Measurements from ENCODE around the gene SLC26A6.

SLC26A6 gene

GRCh38 chr3:48635222-48636021 is at the start of gene SLC26A6:
Gene SLC26A6 (minus strand): TSS chr3:48635461. CDS start chr3:48635393, 68 bp downstream.
- FAIRE-seq: peak; percentile 98

GRCh38 chr3:48684480-48685143 is 49.4 kb upstream of the SLC26A6 start:
- no peak for FAIRE-seq

GRCh38 chr3:48684054-48684349 is 48.7 kb upstream of the SLC26A6 start:
- no peak for FAIRE-seq

- no peak for FAIRE-seq
These were observed 47.5 kb upstream of the SLC26A6 start for GRCh38 chr3:48682786-48683185.

- FAIRE-seq: no peak
These were observed 46.8 kb upstream of the SLC26A6 start for GRCh38 chr3:48681974-48682610.

GRCh38 chr3:48681541-48681880 is 46.2 kb upstream of the SLC26A6 start:
- FAIRE-seq: no peak

- FAIRE-seq: no peak
These were observed 45.7 kb upstream of the SLC26A6 start for GRCh38 chr3:48680811-48681540.

- FAIRE-seq: no peak
These were observed 44.4 kb upstream of the SLC26A6 start for GRCh38 chr3:48679411-48680391.

- FAIRE-seq: no peak
These were observed 43.5 kb upstream of the SLC26A6 start for GRCh38 chr3:48678566-48679380.

GRCh38 chr3:48678056-48678455 is 42.8 kb upstream of the SLC26A6 start:
- no peak for FAIRE-seq

GRCh38 chr3:48674505-48674904 is 39.2 kb upstream of the SLC26A6 start:
- no peak for FAIRE-seq

GRCh38 chr3:48672522-48672921 is 37.3 kb upstream of the SLC26A6 start:
- FAIRE-seq: no peak

- FAIRE-seq: no peak
These were observed 29.7 kb upstream of the SLC26A6 start for GRCh38 chr3:48664929-48665328.

GRCh38 chr3:48664313-48664644 is 29.0 kb upstream of the SLC26A6 start:
- FAIRE-seq: no peak

- FAIRE-seq: peak; percentile 96
These were observed 28.4 kb upstream of the SLC26A6 start for GRCh38 chr3:48663489-48664312.

- FAIRE-seq: peak; percentile 58
These were observed 27.7 kb upstream of the SLC26A6 start, which contains the start of gene CELSR3 for GRCh38 chr3:48662753-48663488. Gene CELSR3 (minus strand): TSS chr3:48662886. CDS start chr3:48662634, 252 bp downstream.

GRCh38 chr3:48662145-48662752 is 27.0 kb upstream of the SLC26A6 start:
- no peak for FAIRE-seq

- FAIRE-seq: no peak
These were observed 26.4 kb upstream of the SLC26A6 start for GRCh38 chr3:48661501-48662144.

All from G401.6 (cell line).